Prostate gland (tissue), 2 donors: ENCODE data around the gene ARSJ.

Experiments used
- CTCF ChIP-seq, 4 experiments: fragments of 200-600 bp in 2 of 4; fragments of 450-650 bp in 2 of 4; sonication (generic) in 2 of 4; IDR thresholded peaks; 1 replicate in 3 of 4; 2 replicates in 1 of 4; pipeline ENCODE4 v1.5.1; 2016 to 2019; ENCODE audit warnings: antibody characterized with exemption in 4 of 4, mild to moderate bottlenecking in 2 of 4, moderate library complexity in 2 of 4
- POLR2A ChIP-seq: fragments of 450-650 bp; IDR thresholded peaks from one replicate; pipeline ENCODE4 v1.6.1; 2016; ENCODE audit warnings: antibody characterized with exemption, mild to moderate bottlenecking
- POLR2AphosphoS5 ChIP-seq: sonication (generic); formaldehyde crosslinking; IDR thresholded peaks from one replicate; pipeline ENCODE4 v1.6.1; 2017; ENCODE audit warnings: antibody characterized with exemption

- TF ChIP-seq POLR2A (no peak), CTCF (IDR thresholded peaks at IDR 0.05) (no peak), POLR2AphosphoS5 (no peak)
These were observed 70.6 kb downstream of the ARSJ start for GRCh38 chr4:113908829-113909228.
